Measurements from ENCODE around the gene ATP6V0C. TPM values are rescaled to one million over a fixed set of nuclear protein-coding genes. Genes with fewer than 3 reads are reported as not detected.
A peak's percentile ranks its signal among the peaks of the same experiment; 100 is the strongest.

The ATP6V0C gene
- total and polyA plus RNA-seq, 2 donors from 2014 or later, result 303 to 520 TPM

GRCh38 chr16:2493605-2494004 is 20.1 kb upstream of the ATP6V0C start:
- peak overlapping the region; percentile 16 to 70 for H3K27ac ChIP-seq (ENCODE audit: low read depth in 2 of 2, low read length in 2 of 2)
- H3K4me1 ChIP-seq (ENCODE audit: control insufficient read depth in 2 of 3, insufficient read depth in 2 of 3, low read depth in 1 of 3, low read length in 3 of 3), result peaks cover 0 to 43% (median 18%) of the 10 kb centered on the region in 3 donors
- no peak for FAIRE-seq
- H3K4me3 ChIP-seq (ENCODE audit: low read length in 3 of 3), result no peak overlapping the region
- intact Hi-C loops (cut with DNase I), result no loop called here
- DNase-seq, result no peak
- peaks cover 0 to 3% (median 0%) of the 10 kb centered on the region in 3 donors for H3K36me3 ChIP-seq (ENCODE audit: control insufficient read depth in 2 of 3, insufficient read depth in 3 of 3, low read length in 3 of 3)
- H3K27me3 ChIP-seq (ENCODE audit: control insufficient read depth, insufficient read depth, low read length), result no peaks in the 10 kb centered on the region
- H3K9ac ChIP-seq (ENCODE audit: low read length in 3 of 3), result no peak overlapping the region
- TF ChIP-seq, protein P1, sequence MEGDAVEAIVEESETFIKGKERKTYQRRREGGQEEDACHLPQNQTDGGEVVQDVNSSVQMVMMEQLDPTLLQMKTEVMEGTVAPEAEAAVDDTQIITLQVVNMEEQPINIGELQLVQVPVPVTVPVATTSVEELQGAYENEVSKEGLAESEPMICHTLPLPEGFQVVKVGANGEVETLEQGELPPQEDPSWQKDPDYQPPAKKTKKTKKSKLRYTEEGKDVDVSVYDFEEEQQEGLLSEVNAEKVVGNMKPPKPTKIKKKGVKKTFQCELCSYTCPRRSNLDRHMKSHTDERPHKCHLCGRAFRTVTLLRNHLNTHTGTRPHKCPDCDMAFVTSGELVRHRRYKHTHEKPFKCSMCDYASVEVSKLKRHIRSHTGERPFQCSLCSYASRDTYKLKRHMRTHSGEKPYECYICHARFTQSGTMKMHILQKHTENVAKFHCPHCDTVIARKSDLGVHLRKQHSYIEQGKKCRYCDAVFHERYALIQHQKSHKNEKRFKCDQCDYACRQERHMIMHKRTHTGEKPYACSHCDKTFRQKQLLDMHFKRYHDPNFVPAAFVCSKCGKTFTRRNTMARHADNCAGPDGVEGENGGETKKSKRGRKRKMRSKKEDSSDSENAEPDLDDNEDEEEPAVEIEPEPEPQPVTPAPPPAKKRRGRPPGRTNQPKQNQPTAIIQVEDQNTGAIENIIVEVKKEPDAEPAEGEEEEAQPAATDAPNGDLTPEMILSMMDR (IDR thresholded peaks at IDR 0.05; ENCODE audit: borderline replicate concordance, extremely low read depth, insufficient read depth), result no peak
- no peaks in the 10 kb centered on the region for H3K9me3 ChIP-seq (ENCODE audit: control insufficient read depth in 2 of 3, insufficient read depth in 1 of 3, low read length in 3 of 3)

GRCh38 chr16:2494616-2495015 is 19.1 kb upstream of the ATP6V0C start:
- Histone ChIP-seq H3K27ac (ENCODE audit: low read depth in 2 of 2, low read length in 2 of 2) (peak overlapping the region; percentile 10 to 70), H3K4me3 (ENCODE audit: low read length in 3 of 3) (no peak overlapping the region), H3K9me3 (ENCODE audit: control insufficient read depth in 2 of 3, insufficient read depth in 1 of 3, low read length in 3 of 3) (no peaks in the 10 kb centered on the region), H3K9ac (ENCODE audit: low read length in 3 of 3) (no peak overlapping the region), H3K27me3 (ENCODE audit: control insufficient read depth, insufficient read depth, low read length) (no peaks in the 10 kb centered on the region), H3K36me3 (ENCODE audit: control insufficient read depth in 2 of 3, insufficient read depth in 3 of 3, low read length in 3 of 3) (peaks cover 0 to 2% (median 0%) of the 10 kb centered on the region in 3 donors), H3K4me1 (ENCODE audit: control insufficient read depth in 2 of 3, insufficient read depth in 2 of 3, low read depth in 1 of 3, low read length in 3 of 3) (peaks cover 0 to 47% (median 18%) of the 10 kb centered on the region in 3 donors)
- FAIRE-seq (no peak), DNase-seq (no peak)
- TF ChIP-seq, protein P1 (IDR thresholded peaks at IDR 0.05; ENCODE audit: borderline replicate concordance, extremely low read depth, insufficient read depth), result no peak
- intact Hi-C loops (cut with DNase I), result no loop called here

GRCh38 chr16:2495041-2495440 is 18.7 kb upstream of the ATP6V0C start:
- Histone ChIP-seq H3K9me3 (ENCODE audit: control insufficient read depth in 2 of 3, insufficient read depth in 1 of 3, low read length in 3 of 3) (no peaks in the 10 kb centered on the region), H3K4me3 (ENCODE audit: low read length in 3 of 3) (no peak overlapping the region), H3K36me3 (ENCODE audit: control insufficient read depth in 2 of 3, insufficient read depth in 3 of 3, low read length in 3 of 3) (no peaks in the 10 kb centered on the region), H3K9ac (ENCODE audit: low read length in 3 of 3) (no peak overlapping the region), H3K4me1 (ENCODE audit: control insufficient read depth in 2 of 3, insufficient read depth in 2 of 3, low read depth in 1 of 3, low read length in 3 of 3) (peaks cover 0 to 47% (median 18%) of the 10 kb centered on the region in 3 donors), H3K27me3 (ENCODE audit: control insufficient read depth, insufficient read depth, low read length) (no peaks in the 10 kb centered on the region), H3K27ac (ENCODE audit: low read depth in 2 of 2, low read length in 2 of 2) (no peak overlapping the region)
- DNase-seq, result no peak
- TF ChIP-seq, protein P1 (IDR thresholded peaks at IDR 0.05; ENCODE audit: borderline replicate concordance, extremely low read depth, insufficient read depth), result no peak
- no peak for FAIRE-seq
- intact Hi-C loops (cut with DNase I), result no loop called here
